OCI-LY3 (cell line): ENCODE results near the gene OR6N1.

Experiments
- H2AFZ ChIP-seq: fragments of 200-600, 300-600 bp; shearing (Covaris generic); 2 replicates; pipeline ENCODE4 v1.6.0; 2014; ENCODE audit warnings: antibody characterized with exemption, low read depth, low read length
- H3K27ac ChIP-seq: fragments of 200-600, 300-600 bp; sonication (generic); 2 replicates; pipeline ENCODE4 v1.5.1; 2014; ENCODE audit warnings: mild to moderate bottlenecking, low read length, moderate library complexity, mixed read lengths
- H3K27me3 ChIP-seq: fragments of 200-600, 300-600 bp; sonication (generic); 2 replicates; pipeline ENCODE4 v1.6.1; 2014; ENCODE audit warnings: low read depth, low read length, mixed read lengths
- H3K36me3 ChIP-seq: fragments of 200-600, 300-600 bp; sonication (generic); replicated peaks from 2 replicates; pipeline ENCODE3; 2014; ENCODE audit warnings: low read depth, low read length, mixed read lengths
- H3K4me1 ChIP-seq: fragments of 300-600, 200-600 bp; sonication (generic); 2 replicates; pipeline ENCODE4 v1.6.1; 2014; ENCODE audit warnings: low read length, mixed read lengths
- H3K4me2 ChIP-seq: fragments of 200-600, 300-600 bp; sonication (generic); 2 replicates; pipeline ENCODE4 v1.6.1; 2014; ENCODE audit warnings: low read length, mixed read lengths
- H3K4me3 ChIP-seq: fragments of 300-600, 200-600 bp; sonication (generic); 2 replicates; pipeline ENCODE4 v1.5.1; 2014; ENCODE audit warnings: antibody characterized with exemption, mild to moderate bottlenecking, low read length, moderate library complexity
- H3K79me2 ChIP-seq: fragments of 300-600, 200-600 bp; shearing (Covaris generic); 2 replicates; pipeline ENCODE4 v1.6.1; 2014; ENCODE audit warnings: mild to moderate bottlenecking, low read length, mixed read lengths
- H3K9ac ChIP-seq: fragments of 300-600, 200-600 bp; shearing (Covaris generic); 2 replicates; pipeline ENCODE4 v1.6.0; 2014; ENCODE audit warnings: mild to moderate bottlenecking, low read length, moderate library complexity
- H3K9me3 ChIP-seq: fragments of 200-600, 300-600 bp; shearing (Covaris generic); 2 replicates; pipeline ENCODE4 v1.6.1; 2014; ENCODE audit warnings: low read length, mixed read lengths; ENCODE audit not compliant: insufficient read depth
- H4K20me1 ChIP-seq: fragments of 200-600, 300-600 bp; sonication (generic); 2 replicates; pipeline ENCODE4 v1.6.1; 2016; ENCODE audit warnings: low read length, mixed read lengths; ENCODE audit not compliant: insufficient read depth
- CTCF ChIP-seq: fragments of 200-600, 300-600 bp; sonication (generic); IDR thresholded peaks from 2 replicates; pipeline ENCODE4 v1.5.1; 2014; ENCODE audit warnings: antibody characterized with exemption, low read length, low read depth
- EZH2phosphoT487 ChIP-seq: fragments of 200-600 bp; shearing (Covaris generic); IDR thresholded peaks from 2 replicates; pipeline ENCODE4 v1.6.1; 2018; ENCODE audit warnings: antibody characterized with exemption, mixed run types, low read depth

The OR6N1 gene

GRCh38 chr1:158798531-158798930, 26.5 kb upstream of the OR6N1 start:
- Histone ChIP-seq H3K9me3 (no peaks in the 10 kb centered on the region), H3K79me2 (no peaks in the 10 kb centered on the region), H3K27ac (no peak overlapping the region), H3K9ac (no peak overlapping the region), H3K4me1 (peaks cover 10% of the 10 kb centered on the region), H4K20me1 (no peaks in the 10 kb centered on the region), H2AFZ (no peak overlapping the region), H3K4me3 (no peak overlapping the region), H3K27me3 (no peaks in the 10 kb centered on the region), H3K4me2 (no peak overlapping the region), H3K36me3 (no peaks in the 10 kb centered on the region)
- TF ChIP-seq EZH2phosphoT487, result no peak
- TF ChIP-seq CTCF, result no peak

DNA sequence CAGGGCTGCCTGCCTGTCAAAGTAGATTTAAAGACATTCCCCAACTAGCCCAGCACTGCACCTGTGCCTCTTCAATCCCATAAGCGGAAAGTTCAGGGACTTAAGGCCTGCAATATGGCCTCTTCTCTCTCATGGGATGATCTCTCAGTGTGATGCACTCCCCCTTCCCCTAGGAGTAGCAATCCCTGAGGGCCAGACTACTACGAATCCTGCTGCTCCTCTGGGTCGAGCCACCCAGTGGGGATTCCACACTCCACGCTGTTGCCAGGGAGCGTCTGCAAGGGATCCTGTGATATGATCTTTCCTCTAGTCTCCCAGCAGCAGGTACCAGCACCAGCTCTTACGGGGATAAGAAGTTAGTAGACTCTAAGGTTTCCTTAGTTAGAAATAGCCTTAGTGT, 22.3 kb upstream of the OR6N1 start:
- no peaks in the 10 kb centered on the region for H3K36me3 ChIP-seq
- no peak overlapping the region for H3K9ac ChIP-seq
- no peak overlapping the region for H3K4me3 ChIP-seq
- H3K9me3 ChIP-seq, result no peaks in the 10 kb centered on the region
- no peak overlapping the region for H3K27ac ChIP-seq
- no peaks in the 10 kb centered on the region for H3K4me1 ChIP-seq
- no peak overlapping the region for H2AFZ ChIP-seq
- H3K27me3 ChIP-seq, result no peaks in the 10 kb centered on the region
- no peaks in the 10 kb centered on the region for H3K79me2 ChIP-seq
- no peak overlapping the region for H3K4me2 ChIP-seq
- no peak for TF ChIP-seq EZH2phosphoT487
- TF ChIP-seq CTCF, result no peak
- no peaks in the 10 kb centered on the region for H4K20me1 ChIP-seq

- Histone ChIP-seq H3K4me3 (no peak overlapping the region), H3K27ac (no peak overlapping the region), H3K4me2 (no peak overlapping the region), H3K9me3 (no peaks in the 10 kb centered on the region), H3K4me1 (no peaks in the 10 kb centered on the region), H3K36me3 (no peaks in the 10 kb centered on the region), H3K27me3 (no peaks in the 10 kb centered on the region), H3K79me2 (no peaks in the 10 kb centered on the region), H4K20me1 (no peaks in the 10 kb centered on the region), H2AFZ (no peak overlapping the region), H3K9ac (no peak overlapping the region)
- TF ChIP-seq CTCF, result peak; percentile 63
- no peak for TF ChIP-seq EZH2phosphoT487
Observed at GRCh38 chr1:158793604-158794003, 21.6 kb upstream of the OR6N1 start.

DNA sequence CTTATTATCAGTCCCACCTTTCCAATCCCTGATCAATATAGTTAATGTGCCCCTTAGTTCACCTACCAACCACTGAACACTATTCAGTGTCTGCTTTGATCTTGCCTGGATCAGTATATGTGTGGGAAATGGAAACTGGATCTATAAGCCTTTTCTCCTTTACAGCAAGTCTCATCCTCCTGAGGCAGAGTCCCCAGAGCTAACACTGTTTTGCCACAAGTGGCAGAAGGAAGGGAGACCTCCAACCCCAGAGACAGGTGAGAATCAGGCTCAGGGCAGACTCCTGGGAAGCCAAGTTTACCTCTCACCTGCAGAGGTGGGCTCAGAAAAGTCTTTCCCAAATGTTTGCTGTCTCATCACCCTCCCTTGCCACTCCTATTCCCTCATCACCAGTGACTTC, 9.1 kb upstream of the OR6N1 start, which contains the start of gene OR6N2:
OR6N2 (minus strand) TSS at position 101 of the 400 bp plus-strand sequence. CDS start 3,569 bp downstream, outside the sequence.
- Histone ChIP-seq H3K9ac (no peak within 1 kb of the TSS), H3K79me2 (no peaks in the 10 kb centered on the region), H3K36me3 (no peaks in the 10 kb centered on the region), H3K9me3 (no peaks in the 10 kb centered on the region), H2AFZ (no peak within 1 kb of the TSS), H3K4me2 (no peak within 1 kb of the TSS), H4K20me1 (no peaks in the 10 kb centered on the region), H3K4me1 (no peaks in the 10 kb centered on the region), H3K27me3 (no peaks in the 10 kb centered on the region), H3K4me3 (no peak within 1 kb of the TSS), H3K27ac (no peak within 1 kb of the TSS)
- TF ChIP-seq EZH2phosphoT487 (no peak), CTCF (no peak)
